Middle frontal gyrus (tissue), 1 donor: Measurements from ENCODE around the gene MYL12B.
A peak's percentile ranks its signal among the peaks of the same experiment; 100 is the strongest.
"Not testable (repeated sequence)": the region's sequence is repeated elsewhere in the genome, so short reads cannot be mapped to it uniquely, and the experiment has no call there.

Experiments used
- DNase-seq: peaks from one replicate; pipeline ENCODE4 v3.0.0-alpha.2; 2015; ENCODE audit warnings: low spot score; ENCODE audit errors: extremely low spot score

The MYL12B gene

DNA sequence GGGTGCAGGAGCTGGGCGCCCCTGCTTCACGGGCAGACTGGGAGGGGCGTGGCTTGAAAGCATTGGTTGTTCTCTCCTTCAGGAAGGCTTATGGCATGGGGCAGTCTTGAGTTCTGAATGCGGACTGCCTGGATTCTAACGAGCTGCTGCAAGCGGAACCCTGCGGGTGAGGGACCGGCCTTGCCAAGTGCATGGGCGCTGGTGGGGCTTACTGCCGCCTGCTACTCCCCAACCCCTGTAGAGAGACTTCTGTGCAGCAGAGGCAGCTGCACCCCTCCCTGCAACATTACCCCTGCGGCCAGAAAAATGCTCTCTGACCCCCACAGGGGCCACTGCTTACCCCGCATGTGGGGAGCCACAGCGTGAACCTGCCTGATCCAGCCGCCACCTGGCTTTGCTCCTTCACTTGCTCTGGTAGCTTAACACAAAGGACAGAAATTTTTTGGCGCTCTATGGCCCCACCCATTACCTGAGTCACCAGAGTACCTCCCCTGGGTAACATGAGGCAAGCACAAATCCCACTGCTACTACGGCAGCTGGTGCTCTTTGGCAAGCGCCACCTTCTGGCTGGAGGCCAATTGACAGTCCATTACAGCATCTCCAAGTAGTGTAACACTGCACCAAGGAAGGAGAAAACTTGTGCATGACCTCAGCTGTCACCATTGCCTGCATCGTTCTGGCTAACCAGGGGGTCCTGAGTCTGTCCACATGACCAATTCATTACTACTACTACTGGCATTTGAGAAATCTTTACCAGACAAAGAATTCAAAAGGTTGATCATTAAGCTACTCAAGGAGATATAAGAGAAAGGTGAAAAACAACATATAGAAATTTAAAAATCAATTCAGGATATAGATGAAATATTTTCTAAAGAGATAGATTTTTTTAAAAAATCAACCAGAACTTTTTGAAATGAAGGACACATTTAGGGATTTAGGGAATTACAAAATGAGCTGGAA is 35.4 kb downstream of the MYL12B start:
- peak; percentile 62 for DNase-seq

DNA sequence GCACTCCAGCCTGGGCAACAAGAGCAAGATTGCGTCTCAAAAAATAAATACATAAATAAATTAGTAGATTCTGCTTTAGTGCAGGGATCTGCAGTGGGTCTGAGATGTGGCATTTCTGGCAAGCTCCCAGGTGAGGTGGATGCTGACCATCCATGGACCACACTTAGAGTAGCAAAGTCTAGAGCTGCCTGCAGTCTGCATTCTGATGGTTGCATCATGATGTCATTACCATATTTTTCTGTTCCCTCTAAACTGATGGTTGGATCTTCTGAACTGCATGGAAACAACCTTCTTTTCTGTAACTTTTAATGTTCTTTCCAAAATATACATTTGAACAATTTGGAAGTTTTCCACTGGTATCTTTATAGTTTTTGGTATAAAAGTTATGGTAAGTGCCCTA is 42.9 kb downstream of the MYL12B start:
- no peak for DNase-seq

DNA sequence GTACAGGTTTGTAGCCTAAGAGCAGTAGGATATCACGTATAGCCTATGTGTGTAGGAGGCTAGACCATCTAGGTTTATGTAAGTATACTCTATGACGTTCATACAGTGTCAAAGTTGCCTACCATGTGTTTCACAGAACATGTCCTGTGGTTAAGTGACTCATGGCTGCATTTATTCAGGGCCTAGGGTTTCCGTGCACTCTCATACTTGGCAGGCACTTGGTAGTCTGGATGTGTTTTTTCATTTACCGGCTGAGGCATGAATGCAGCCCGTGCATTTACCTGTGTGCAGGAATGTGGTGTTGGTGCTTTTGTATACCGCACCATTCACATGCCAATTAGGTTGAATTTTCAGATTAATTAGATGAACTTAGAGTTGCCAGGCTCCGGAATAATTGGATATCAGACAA is 43.4 kb downstream of the MYL12B start:
- no peak for DNase-seq

DNA sequence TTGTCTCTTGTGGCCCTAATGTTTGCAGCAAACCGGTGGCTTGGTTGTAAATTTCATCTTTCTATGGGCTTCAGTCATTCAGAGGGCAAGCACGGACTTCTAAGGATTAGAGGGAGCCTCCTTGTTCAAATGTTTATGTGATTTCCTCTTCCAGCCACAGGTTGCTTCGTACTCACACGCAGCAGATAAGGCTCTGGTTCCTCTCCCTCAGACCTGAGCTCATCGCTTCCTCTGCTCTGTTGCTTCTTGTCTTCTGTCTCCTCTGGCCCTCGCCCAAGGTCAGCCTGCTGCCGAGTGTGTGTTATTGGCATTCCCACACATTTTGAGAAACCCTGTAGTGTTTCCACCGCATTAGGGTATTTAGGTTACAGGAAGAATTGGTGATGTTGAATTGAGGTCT is 44.0 kb downstream of the MYL12B start:
- DNase-seq, result no peak

DNA sequence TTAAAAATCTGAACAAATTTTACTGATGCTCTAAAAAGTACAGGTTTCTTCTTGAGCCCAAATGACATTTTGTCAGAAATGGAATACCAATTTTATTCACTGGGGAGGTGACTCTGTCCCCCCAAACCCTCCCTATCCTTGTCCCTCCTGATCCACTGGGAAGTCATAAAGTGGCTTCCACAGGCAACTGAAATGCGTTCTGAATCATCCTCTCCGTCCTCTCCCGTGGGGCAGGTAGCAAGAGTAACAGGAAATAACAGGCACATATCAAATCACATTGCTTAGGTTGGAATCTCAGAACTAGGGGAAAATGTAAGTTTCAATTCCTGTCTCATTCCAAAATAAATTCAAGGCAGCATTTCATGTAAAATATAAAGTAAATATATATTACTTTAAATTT is 44.5 kb downstream of the MYL12B start:
- no peak for DNase-seq

DNA sequence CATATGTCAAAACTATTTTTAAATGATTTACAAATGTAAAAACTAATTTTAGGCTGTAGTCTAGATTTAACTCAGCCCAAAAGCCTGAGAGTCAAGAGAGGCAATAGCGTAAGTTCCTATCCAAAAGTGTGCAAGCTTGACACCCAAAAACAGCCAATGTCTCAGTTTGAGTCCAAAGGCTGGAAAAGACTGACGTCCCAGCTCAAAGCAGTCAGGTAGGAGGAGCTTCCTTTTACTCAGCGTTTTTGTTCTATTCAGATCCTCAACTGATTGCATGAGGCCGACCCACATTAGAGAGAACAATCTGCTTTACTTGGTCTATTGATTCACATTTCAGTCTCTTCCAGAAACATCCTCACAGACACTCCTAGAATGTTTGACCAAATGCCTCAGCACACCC is 51.8 kb downstream of the MYL12B start:
- no peak for DNase-seq

DNA sequence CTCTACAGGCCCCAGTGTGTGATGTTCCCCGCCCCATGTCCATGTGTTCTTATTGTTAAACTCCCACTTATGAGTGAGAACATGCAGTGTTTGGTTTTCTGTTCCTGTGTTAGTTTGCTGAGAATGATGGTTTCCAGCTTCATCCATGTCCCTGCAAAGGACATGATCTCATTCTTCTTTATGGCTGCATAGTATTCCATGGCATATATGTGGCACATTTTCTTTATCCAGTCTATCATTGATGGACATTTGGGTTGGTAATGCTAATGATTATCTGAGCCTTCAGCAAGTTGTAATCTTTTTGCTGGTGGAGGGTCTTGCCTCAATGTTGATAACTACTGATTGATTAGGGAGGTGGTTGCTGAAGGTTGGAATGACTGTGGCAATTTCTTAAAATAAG is 53.4 kb downstream of the MYL12B start:
- not testable (repeated sequence) for DNase-seq

DNA sequence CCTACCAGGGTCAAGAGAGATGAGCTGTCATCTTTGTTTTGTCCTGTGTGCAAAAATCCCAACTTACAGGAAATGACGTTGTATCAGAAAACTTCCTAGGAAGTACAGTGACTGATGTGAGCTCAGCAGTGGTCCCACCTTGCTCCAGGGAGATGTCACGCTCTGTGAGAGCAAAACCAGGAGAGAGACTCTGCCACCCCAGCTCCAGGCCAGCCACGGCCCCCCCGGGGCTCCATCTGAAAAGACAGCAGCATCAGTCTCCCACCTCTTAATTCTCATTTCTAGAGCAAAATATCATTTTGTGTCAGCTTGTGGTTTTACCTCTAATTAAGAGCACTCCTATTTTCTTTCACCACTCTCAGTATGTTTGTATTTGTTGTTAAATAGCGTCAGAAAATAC is 57.5 kb downstream of the MYL12B start:
- DNase-seq, result no peak

DNA sequence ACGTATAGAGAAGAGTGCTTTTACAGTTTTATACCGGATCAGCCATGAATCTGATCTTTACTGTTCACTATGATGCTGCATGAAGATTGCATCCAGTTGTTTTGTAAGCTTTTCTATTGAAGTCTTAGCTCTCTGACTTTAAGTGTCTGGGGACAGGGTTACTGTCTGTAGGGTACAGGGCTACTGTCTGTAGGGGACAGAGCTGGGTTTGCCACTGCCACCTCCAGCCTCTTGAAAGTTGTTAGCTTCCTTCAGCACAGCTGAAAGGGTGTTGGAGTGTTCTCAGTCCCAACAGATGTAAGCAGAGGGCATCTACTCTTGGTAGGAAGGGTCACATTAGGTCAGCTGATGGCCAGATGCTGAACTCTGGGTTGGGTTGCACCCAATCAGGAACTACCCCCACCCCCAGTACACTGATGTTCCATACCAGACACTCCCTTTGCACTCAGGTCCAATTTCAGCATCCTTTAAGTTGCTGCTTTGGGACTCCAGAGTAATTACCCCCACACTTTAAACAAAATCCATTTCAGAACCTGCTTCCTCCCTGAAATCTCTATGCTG is 58.0 kb downstream of the MYL12B start:
- DNase-seq, result no peak

DNA sequence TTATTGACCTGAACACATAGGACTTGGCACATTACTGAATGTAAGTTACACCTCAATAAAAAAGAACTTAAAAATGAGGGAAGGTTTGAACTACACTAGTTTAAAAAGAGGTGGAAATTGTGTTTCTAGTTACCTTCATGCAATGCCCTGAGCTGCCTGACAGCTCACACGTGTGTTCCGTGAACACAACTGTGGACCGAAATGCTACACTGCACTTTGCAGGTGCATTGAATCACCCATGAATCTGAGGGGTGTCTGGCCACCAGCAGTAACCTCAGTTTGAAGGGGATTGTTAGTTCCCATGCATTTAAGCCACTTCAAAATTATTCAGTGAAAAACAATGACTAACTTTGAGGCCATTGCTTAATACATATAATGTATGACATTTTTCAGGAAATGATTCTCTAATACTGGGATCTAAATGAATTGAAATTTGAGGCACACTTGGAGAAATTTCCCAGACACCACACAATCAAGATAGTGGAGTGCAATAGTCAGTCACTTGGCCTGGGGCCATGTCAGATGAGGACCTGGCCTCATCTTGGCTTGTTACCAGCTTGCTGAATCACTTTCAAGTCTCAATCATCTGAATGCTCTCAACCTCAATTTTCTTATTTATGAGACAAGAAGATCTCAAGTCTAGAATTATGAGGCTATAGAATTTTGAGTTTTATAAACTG is 59.3 kb downstream of the MYL12B start:
- DNase-seq, result no peak

DNA sequence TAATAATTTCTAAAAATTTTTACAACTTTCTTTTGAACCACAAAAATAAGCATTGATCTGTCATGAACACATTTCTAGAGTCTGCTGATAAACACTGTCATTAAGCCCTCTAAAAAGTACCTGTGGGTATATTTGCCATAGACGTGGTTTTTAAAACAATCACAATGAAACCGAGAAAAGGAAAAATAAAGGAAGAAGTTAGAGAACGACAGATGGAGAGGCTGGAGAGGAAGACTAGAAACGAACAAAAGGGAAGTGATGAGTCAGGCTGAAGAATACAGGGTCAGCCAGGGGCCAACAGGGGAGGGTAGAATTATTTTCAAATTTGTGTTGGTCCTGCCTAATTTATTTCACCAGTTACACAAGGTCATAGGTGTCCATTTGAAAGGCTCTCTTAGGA is 62.0 kb downstream of the MYL12B start:
- no peak for DNase-seq
